Bronchial epithelial cell (primary cell): ENCODE data around the gene FADS3. TPM values are rescaled to one million over a fixed set of nuclear protein-coding genes. Genes with fewer than 3 reads are reported as not detected.
A peak's percentile ranks its signal among the peaks of the same experiment; 100 is the strongest.

ENCODE experiments used
- DNase-seq: peaks from one replicate; pipeline ENCODE4 v3.0.0-alpha.2; 2010; ENCODE audit warnings: low read depth
- FAIRE-seq: peaks from 2 replicates; lab custom pipeline; 2011; peaks lifted over from hg19 to GRCh38; lab: Jason Lieb, UNC
- H3K27me3 ChIP-seq: 2 replicates; pipeline ENCODE4 v1.5.1; 2011; ENCODE audit warnings: low read length; ENCODE audit not compliant: control insufficient read depth, insufficient read depth
- H3K36me3 ChIP-seq: 2 replicates; pipeline ENCODE4 v1.5.1; 2011; ENCODE audit warnings: low read length; ENCODE audit not compliant: control insufficient read depth, insufficient read depth
- H3K4me3 ChIP-seq: 2 replicates; pipeline ENCODE4 v1.5.1; 2011; ENCODE audit warnings: mild to moderate bottlenecking, low read depth, low read length, control low read depth
- total RNA-seq: library from RNA; depleted of rRNA; stranded (reverse); fragments of >200 nt; gene quantifications from 2 replicates; pipeline ENCODE4 v1.2.1, GENCODE V29; 2014
- TF ChIP-seq, protein P1 (sequence below): IDR thresholded peaks from 2 replicates; pipeline ENCODE4 v1.5.1; 2011; ENCODE audit warnings: mild to moderate bottlenecking, moderate library complexity, low read length, control low read depth, inconsistent platforms; ENCODE audit not compliant: insufficient read depth, severe bottlenecking

The FADS3 gene
- total RNA-seq, 1 donor from 2014 or later = 31.9 TPM

DNA sequence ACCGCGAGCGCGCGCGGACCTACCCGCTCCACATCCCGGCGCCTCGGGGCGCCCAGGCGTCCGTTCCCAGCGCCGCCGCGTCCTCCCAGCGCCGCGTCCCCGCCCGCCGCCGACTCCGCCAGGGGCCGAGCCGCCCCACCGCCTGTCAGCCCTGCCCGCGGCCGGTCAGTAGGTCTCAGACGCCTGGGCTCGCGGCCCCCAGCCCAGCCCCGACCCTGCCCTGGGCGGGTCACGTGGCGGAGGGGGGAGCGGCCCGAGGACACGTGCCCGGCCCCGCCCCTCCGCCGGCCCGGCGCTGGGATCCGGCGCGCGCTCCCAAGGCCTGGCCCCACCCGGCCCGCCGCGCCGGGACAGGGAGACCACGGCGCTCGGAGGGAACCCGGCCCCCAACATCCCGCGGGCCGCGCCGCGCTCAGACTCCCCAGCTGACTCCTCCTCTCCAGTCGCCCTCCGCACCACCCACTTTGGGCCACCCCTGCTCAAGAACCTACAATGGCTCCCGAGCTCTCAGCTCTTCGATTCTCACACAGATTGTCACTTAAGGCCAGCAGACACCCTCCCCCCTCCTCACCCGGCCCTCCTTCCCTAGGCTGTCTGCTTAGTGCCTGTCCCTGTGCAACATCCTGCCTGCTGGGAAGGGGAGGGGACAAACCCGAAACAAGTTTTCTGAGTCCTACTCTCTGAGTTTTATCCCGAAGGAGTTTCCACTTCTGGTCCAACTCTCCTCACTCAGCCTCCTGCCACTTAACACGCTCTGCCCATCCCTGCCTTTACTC is 26.2 kb upstream of the FADS3 start, which contains the start of gene RAB3IL1:
Gene RAB3IL1, minus strand, starts transcription at position 233 of the 776 bp plus-strand sequence. Its CDS starts 199 bp downstream, at position 34.
- TF ChIP-seq, protein P1, sequence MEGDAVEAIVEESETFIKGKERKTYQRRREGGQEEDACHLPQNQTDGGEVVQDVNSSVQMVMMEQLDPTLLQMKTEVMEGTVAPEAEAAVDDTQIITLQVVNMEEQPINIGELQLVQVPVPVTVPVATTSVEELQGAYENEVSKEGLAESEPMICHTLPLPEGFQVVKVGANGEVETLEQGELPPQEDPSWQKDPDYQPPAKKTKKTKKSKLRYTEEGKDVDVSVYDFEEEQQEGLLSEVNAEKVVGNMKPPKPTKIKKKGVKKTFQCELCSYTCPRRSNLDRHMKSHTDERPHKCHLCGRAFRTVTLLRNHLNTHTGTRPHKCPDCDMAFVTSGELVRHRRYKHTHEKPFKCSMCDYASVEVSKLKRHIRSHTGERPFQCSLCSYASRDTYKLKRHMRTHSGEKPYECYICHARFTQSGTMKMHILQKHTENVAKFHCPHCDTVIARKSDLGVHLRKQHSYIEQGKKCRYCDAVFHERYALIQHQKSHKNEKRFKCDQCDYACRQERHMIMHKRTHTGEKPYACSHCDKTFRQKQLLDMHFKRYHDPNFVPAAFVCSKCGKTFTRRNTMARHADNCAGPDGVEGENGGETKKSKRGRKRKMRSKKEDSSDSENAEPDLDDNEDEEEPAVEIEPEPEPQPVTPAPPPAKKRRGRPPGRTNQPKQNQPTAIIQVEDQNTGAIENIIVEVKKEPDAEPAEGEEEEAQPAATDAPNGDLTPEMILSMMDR = no peak
- peak within 1 kb of the TSS; percentile 33 for H3K4me3 ChIP-seq
- no peak for FAIRE-seq
- DNase-seq = no peak
- no peaks in the 10 kb centered on the region for H3K36me3 ChIP-seq
- peaks cover 25% of the 10 kb centered on the region for H3K27me3 ChIP-seq

DNA sequence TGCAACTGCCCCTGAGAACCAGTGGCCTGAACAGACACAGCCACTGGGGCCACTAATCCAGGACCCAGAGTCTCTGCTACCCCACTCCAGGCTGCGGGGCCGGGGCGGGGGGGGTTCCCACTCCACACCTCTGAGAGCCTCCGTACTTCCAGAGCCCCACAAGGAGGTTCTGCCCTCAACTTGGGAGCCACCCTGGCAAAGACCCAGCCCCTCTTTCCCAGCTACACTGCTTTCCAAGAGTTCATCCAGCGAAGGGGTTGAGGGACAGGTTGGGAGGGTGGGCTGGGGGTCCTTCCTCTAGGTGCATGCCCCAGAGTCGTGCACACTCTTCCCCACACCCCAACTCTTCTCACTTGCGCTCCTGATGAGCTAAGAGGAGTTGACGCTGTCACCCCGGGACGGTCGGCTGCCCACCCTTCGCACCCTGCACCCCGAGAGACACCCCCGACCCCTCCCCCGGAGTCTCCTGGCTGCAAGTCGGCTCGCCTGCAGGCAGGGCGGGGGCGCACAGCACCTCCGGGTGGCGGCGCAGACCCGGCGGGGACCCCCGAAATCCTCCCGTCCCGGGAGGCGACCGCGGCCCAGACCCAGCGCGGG is 25.5 kb upstream of the FADS3 start:
- no peak for DNase-seq
- H3K27me3 ChIP-seq = peaks cover 25% of the 10 kb centered on the region
- no peak for FAIRE-seq

DNA sequence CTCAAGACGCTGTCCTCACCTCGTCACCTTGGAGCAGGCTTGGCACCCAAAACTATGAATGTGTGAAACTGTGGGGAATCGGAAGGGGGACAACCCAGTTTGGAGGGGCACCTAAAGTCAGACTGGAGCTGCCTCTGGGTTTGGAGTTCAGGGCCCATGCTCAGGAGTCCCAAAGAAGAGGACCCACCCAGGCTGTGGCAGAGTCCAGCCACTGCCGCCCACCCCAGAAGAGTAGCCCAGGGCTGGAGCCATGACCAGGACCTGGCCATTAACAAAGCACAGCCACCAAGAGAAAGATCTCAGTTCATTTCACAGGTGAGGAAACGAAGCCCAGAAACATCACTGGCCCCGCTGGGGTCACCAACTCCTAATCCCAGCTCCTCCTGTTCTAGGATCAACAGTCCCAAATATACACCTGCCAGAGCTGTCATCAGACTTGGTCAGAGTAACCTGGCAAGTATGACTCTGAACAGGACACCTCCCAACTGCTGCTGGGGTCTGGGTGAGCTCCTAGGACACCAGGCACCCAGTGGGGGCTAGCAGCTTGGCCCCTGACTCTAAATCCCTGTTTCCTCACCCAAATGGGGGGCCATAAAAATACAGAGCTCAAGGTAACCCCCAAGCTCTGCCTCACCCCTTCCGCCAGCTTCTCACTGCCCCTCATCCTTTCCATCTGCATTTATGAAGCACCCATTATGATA is 23.3 kb upstream of the FADS3 start:
- no peaks in the 10 kb centered on the region for H3K36me3 ChIP-seq

More for the DNA sequence above, 25.5 kb upstream of the FADS3 start:
- Histone ChIP-seq H3K36me3 (no peaks in the 10 kb centered on the region), H3K4me3 (peak overlapping the region; percentile 33)
- TF ChIP-seq, protein P1 = no peak

GRCh38 chr11:61913699-61914395 is 22.5 kb upstream of the FADS3 start:
- FAIRE-seq = no peak
- TF ChIP-seq, protein P1 = no peak

More for the DNA sequence above, 23.3 kb upstream of the FADS3 start:
- TF ChIP-seq, protein P1 = no peak
- Histone ChIP-seq H3K4me3 (no peak overlapping the region), H3K27me3 (peaks cover 23% of the 10 kb centered on the region)
- FAIRE-seq (no peak), DNase-seq (no peak)

GRCh38 chr11:61912991-61913698 is 21.8 kb upstream of the FADS3 start:
- DNase-seq (no peak), FAIRE-seq (no peak)
- TF ChIP-seq, protein P1 = no peak
- Histone ChIP-seq H3K36me3 (no peaks in the 10 kb centered on the region), H3K4me3 (no peak overlapping the region), H3K27me3 (peaks cover 15% of the 10 kb centered on the region)

More at GRCh38 chr11:61913699-61914395, 22.5 kb upstream of the FADS3 start:
- Histone ChIP-seq H3K4me3 (no peak overlapping the region), H3K36me3 (no peaks in the 10 kb centered on the region), H3K27me3 (peaks cover 20% of the 10 kb centered on the region)
- DNase-seq = no peak
